Measurements from ENCODE around the gene MESP1.
"Not testable (repeated sequence)": the region's sequence is repeated elsewhere in the genome, so short reads cannot be mapped to it uniquely, and the experiment has no call there.

Gene MESP1

GRCh38 chr15:89785064-89785773 is 34.2 kb upstream of the MESP1 start:
- H3K4me3 ChIP-seq (ENCODE audit: low read depth, low read length) = no peak overlapping the region
- TF ChIP-seq CTCF (IDR thresholded peaks at IDR 0.05; ENCODE audit: borderline replicate concordance, insufficient read depth, low read depth, low read length) = no peak

DNA sequence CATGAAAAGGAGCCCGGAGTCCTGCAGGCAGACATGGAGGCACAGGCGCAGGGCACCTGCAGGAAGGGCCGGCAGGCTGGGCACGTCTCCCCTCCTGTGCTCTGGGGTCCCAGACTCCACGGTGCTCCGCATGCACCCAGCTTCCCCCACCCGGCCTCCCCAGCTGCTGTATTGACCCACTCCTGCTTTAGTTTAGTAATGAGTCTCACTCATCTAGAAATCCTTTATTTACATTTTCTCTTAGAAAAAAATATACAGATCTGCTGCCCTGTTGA is 33.6 kb upstream of the MESP1 start:
- no peak for TF ChIP-seq CTCF (IDR thresholded peaks at IDR 0.05; ENCODE audit: borderline replicate concordance, insufficient read depth, low read depth, low read length)
- H3K4me3 ChIP-seq (ENCODE audit: low read depth, low read length) = no peak overlapping the region

GRCh38 chr15:89783861-89784685 is 33.0 kb upstream of the MESP1 start:
- TF ChIP-seq CTCF (IDR thresholded peaks at IDR 0.05; ENCODE audit: borderline replicate concordance, insufficient read depth, low read depth, low read length) = no peak
- no peak overlapping the region for H3K4me3 ChIP-seq (ENCODE audit: low read depth, low read length)

GRCh38 chr15:89783111-89783860 is 32.2 kb upstream of the MESP1 start:
- no peak for TF ChIP-seq CTCF (IDR thresholded peaks at IDR 0.05; ENCODE audit: borderline replicate concordance, insufficient read depth, low read depth, low read length)
- no peak overlapping the region for H3K4me3 ChIP-seq (ENCODE audit: low read depth, low read length)

DNA sequence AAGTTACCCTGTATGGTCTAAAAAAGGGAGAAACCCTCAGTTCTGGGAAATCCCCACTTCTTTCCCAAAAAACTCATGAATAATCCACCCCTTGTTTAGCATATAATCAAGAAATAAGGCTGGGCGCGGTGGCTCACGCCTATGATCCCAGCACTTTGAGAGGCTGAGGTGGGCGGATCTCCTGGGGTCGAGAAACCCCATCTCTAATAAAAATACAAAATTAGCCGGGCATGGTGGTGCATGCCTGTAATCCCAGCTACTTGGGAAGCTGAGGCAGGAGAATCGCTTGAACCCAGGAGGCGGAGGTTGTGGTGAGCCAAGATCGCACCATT is 31.5 kb upstream of the MESP1 start:
- not testable (repeated sequence) for H3K4me3 ChIP-seq (ENCODE audit: low read depth, low read length)

GRCh38 chr15:89781891-89782618 is 31.0 kb upstream of the MESP1 start:
- TF ChIP-seq CTCF (IDR thresholded peaks at IDR 0.05; ENCODE audit: borderline replicate concordance, insufficient read depth, low read depth, low read length) = no peak
- H3K4me3 ChIP-seq (ENCODE audit: low read depth, low read length) = no peak overlapping the region

- no peak for TF ChIP-seq CTCF (IDR thresholded peaks at IDR 0.05; ENCODE audit: borderline replicate concordance, insufficient read depth, low read depth, low read length)
Measured at GRCh38 chr15:89781055-89781454, 30.0 kb upstream of the MESP1 start.

More at GRCh38 chr15:89781055-89781454, 30.0 kb upstream of the MESP1 start:
- no peak overlapping the region for H3K4me3 ChIP-seq (ENCODE audit: low read depth, low read length)
